ENCODE measurements around the gene PAPOLA. TPM values are rescaled to one million over a fixed set of nuclear protein-coding genes. Genes with fewer than 3 reads are reported as not detected.
"Not testable (repeated sequence)": the region's sequence is repeated elsewhere in the genome, so short reads cannot be mapped to it uniquely, and the experiment has no call there.

Gene PAPOLA
- total RNA-seq, 3 donors from 2014 or later: 146 to 214 (median 212) TPM

- intact Hi-C loops (cut with DNase I, micrococcal nuclease): no loop called here
- Histone ChIP-seq H3K4me1 (ENCODE audit: low read depth) (peaks cover 18% of the 10 kb centered on the region), H3K9me3 (no peaks in the 10 kb centered on the region), H3K36me3 (ENCODE audit: low read depth) (no peaks in the 10 kb centered on the region), H3K4me3 (no peak overlapping the region)
- DNase-seq (no peak), ATAC-seq (no peak)
- TF ChIP-seq, protein P1, sequence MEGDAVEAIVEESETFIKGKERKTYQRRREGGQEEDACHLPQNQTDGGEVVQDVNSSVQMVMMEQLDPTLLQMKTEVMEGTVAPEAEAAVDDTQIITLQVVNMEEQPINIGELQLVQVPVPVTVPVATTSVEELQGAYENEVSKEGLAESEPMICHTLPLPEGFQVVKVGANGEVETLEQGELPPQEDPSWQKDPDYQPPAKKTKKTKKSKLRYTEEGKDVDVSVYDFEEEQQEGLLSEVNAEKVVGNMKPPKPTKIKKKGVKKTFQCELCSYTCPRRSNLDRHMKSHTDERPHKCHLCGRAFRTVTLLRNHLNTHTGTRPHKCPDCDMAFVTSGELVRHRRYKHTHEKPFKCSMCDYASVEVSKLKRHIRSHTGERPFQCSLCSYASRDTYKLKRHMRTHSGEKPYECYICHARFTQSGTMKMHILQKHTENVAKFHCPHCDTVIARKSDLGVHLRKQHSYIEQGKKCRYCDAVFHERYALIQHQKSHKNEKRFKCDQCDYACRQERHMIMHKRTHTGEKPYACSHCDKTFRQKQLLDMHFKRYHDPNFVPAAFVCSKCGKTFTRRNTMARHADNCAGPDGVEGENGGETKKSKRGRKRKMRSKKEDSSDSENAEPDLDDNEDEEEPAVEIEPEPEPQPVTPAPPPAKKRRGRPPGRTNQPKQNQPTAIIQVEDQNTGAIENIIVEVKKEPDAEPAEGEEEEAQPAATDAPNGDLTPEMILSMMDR (IDR thresholded peaks at IDR 0.05): no peak
Measured at GRCh38 chr14:96464136-96464535, 38.0 kb upstream of the PAPOLA start.

GRCh38 chr14:96466918-96467317 is 35.3 kb upstream of the PAPOLA start:
- no peaks in the 10 kb centered on the region for H3K9me3 ChIP-seq
- DNase-seq (no peak), ATAC-seq (no peak)
- H3K4me1 ChIP-seq (ENCODE audit: low read depth): peaks cover 14% of the 10 kb centered on the region
- H3K4me3 ChIP-seq: no peak overlapping the region
- TF ChIP-seq, protein P1 (IDR thresholded peaks at IDR 0.05): no peak
- H3K36me3 ChIP-seq (ENCODE audit: low read depth): no peaks in the 10 kb centered on the region
- intact Hi-C loops (cut with DNase I, micrococcal nuclease): no loop called here

- ATAC-seq: no peak
- TF ChIP-seq, protein P1 (IDR thresholded peaks at IDR 0.05): no peak
- Histone ChIP-seq H3K4me1 (ENCODE audit: low read depth) (no peaks in the 10 kb centered on the region), H3K9me3 (no peaks in the 10 kb centered on the region), H3K36me3 (ENCODE audit: low read depth) (no peaks in the 10 kb centered on the region), H3K4me3 (no peak overlapping the region)
- DNase-seq: no peak
- intact Hi-C loops (cut with DNase I, micrococcal nuclease): no loop called here
Measured at GRCh38 chr14:96470331-96470730, 31.9 kb upstream of the PAPOLA start.

GRCh38 chr14:96470967-96471366 is 31.2 kb upstream of the PAPOLA start:
- H3K4me1 ChIP-seq (ENCODE audit: low read depth); H3K36me3 ChIP-seq (ENCODE audit: low read depth); H3K4me3 ChIP-seq; ATAC-seq; intact Hi-C loops (cut with DNase I, micrococcal nuclease); DNase-seq; H3K9me3 ChIP-seq: not testable (repeated sequence)

DNA sequence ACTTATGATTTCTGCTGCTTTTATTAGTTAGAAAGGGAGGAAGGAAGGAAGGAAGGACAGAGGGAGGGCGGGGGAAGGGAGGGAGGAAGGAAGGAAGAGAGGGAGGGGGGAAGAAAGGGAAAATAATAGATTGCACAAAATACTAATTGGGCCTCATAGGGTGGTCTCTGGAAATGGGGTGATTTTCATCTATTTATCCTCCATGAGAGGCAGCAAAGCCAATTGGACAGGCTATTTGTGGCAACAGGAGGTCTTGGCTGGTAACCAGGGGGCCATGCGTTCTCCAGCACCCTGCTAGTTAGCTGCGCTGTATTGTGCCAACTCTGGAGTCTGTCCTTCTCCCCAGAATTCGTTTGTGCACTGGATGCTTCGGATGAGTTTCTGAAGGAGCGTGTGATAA is 24.1 kb upstream of the PAPOLA start:
- Histone ChIP-seq H3K4me3 (no peak overlapping the region), H3K36me3 (ENCODE audit: low read depth) (no peaks in the 10 kb centered on the region), H3K9me3 (no peaks in the 10 kb centered on the region), H3K4me1 (ENCODE audit: low read depth) (no peaks in the 10 kb centered on the region)
- no peak for ATAC-seq
- intact Hi-C loops (cut with DNase I, micrococcal nuclease): no loop called here
- TF ChIP-seq, protein P1 (IDR thresholded peaks at IDR 0.05): no peak
- no peak for DNase-seq

DNA sequence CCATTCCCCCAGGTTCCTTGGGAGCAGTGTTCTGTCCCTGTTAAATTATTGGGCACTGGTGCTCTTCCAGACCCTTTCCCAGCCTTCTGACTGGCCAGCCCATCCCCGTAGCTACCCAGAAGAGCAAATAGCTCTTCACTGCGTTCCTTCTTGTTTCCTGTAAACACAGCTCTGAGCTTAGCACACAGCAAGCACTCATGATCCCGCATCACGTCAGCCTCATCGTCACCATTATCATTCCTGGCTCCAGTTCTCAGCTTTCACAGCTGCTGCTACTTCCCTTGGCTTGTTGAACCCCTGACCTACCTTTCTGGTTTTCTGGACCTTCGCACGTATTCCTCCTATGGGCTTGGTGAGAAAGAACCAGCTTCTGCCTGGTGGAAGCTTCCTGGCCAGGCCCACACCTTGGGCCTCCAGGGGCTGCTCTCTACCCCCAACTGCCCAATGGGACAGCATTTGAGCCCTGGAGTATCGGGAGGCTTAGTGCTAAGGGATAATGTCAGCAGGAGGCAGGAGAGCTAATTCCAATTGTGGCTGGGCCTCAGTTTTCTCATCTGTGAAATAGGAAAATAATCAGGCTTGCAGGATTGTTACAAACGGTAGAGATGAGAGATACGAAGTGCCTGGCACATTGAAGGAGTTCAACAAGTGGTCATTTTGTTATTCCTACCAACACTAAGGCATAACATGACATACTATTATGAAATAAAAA is 22.6 kb upstream of the PAPOLA start:
- DNase-seq (no peak), ATAC-seq (no peak)
- Histone ChIP-seq H3K4me3 (no peak overlapping the region), H3K36me3 (ENCODE audit: low read depth) (no peaks in the 10 kb centered on the region), H3K4me1 (ENCODE audit: low read depth) (no peaks in the 10 kb centered on the region), H3K9me3 (no peaks in the 10 kb centered on the region)
- intact Hi-C loops (cut with DNase I, micrococcal nuclease): no loop called here
- TF ChIP-seq, protein P1 (IDR thresholded peaks at IDR 0.05): no peak

Data from mucosa of descending colon (tissue), 3 donors.